Uterus (tissue), 4 donors: ENCODE results near the gene UBE2E1. TPM values are rescaled to one million over a fixed set of nuclear protein-coding genes. Genes with fewer than 3 reads are reported as not detected.
A peak's percentile ranks its signal among the peaks of the same experiment; 100 is the strongest.

Experiments
- DNase-seq, 2 donors: peaks; one replicate each; pipeline ENCODE4 v3.0.0-alpha.2; 2019 to 2020
- H3K27ac ChIP-seq, 2 donors: fragments of 200-600 bp; sonication (generic); 1 replicate in 1 of 2; 2 replicates in 1 of 2; pipeline ENCODE4 v1.5.1; 2016 to 2018
- H3K27me3 ChIP-seq, 2 donors: fragments of 200-600 bp; sonication (generic); one replicate each; pipeline ENCODE4 v1.5.1; 2018 to 2019; ENCODE audit warnings: control low read depth in 1 of 2
- H3K36me3 ChIP-seq, 2 donors: fragments of 200-600 bp; sonication (generic); one replicate each; pipeline ENCODE4 v1.5.1; 2019; ENCODE audit warnings: control low read depth in 1 of 2
- H3K4me1 ChIP-seq, 2 donors: fragments of 200-600 bp; sonication (generic); one replicate each; pipeline ENCODE4 v1.5.1; 2018 to 2019; ENCODE audit warnings: control low read depth in 1 of 2
- H3K4me3 ChIP-seq, 2 donors: fragments of 200-600 bp; sonication (generic); 1 replicate in 1 of 2; 2 replicates in 1 of 2; pipeline ENCODE4 v1.5.1; 2018 to 2019; ENCODE audit warnings: mild to moderate bottlenecking in 1 of 2
- H3K9me3 ChIP-seq, 2 donors: fragments of 200-600 bp; sonication (generic); one replicate each; pipeline ENCODE4 v1.5.1; 2019; ENCODE audit warnings: control low read depth in 1 of 2
- CTCF ChIP-seq, 4 experiments: fragments of 200-600 bp in 2 of 4; fragments of 450-650 bp in 2 of 4; sonication (generic) in 2 of 4; IDR thresholded peaks; one replicate each; pipeline ENCODE4 v1.5.1; 2016 to 2019; ENCODE audit warnings: antibody characterized with exemption in 4 of 4, mild to moderate bottlenecking in 2 of 4, moderate library complexity in 1 of 4
- POLR2A ChIP-seq, 2 donors: fragments of 450-650 bp; IDR thresholded peaks; one replicate each; pipeline ENCODE4 v1.6.1; 2016; ENCODE audit warnings: antibody characterized with exemption in 2 of 2, mild to moderate bottlenecking in 1 of 2, moderate library complexity in 1 of 2
- intact Hi-C: fragments of 100-400 bp; cut with DNase I; formaldehyde crosslinking; loops from one replicate; pipeline ENCODE4 v1.15.1; 2023; ENCODE audit warnings: low total_unique reads
- total RNA-seq, 4 donors: library from RNA; depleted of rRNA in 3 of 4; stranded (reverse); fragments of >200 nt in 3 of 4; gene quantifications; one replicate each; pipeline versions ENCODE4 v1.1.0 to v1.2.4, GENCODE V29; 2014 to 2023
- donor health status: DM: yes; HTN: yes; CAD: no.

UBE2E1 gene
- total RNA-seq, 4 donors from 2014 or later, result 67.9 to 158 (median 95.7) TPM

GRCh38 chr3:23781051-23781450 lies 24.7 kb upstream of the UBE2E1 start:
- no peaks in the 10 kb centered on the region for H3K27me3 ChIP-seq
- no peaks in the 10 kb centered on the region for H3K36me3 ChIP-seq
- no peak overlapping the region for H3K27ac ChIP-seq
- peaks cover 2 to 3% of the 10 kb centered on the region in 2 donors for H3K4me1 ChIP-seq
- no peak overlapping the region for H3K4me3 ChIP-seq
- no peak for DNase-seq
- no peaks in the 10 kb centered on the region for H3K9me3 ChIP-seq
- TF ChIP-seq CTCF (IDR thresholded peaks at IDR 0.05) (no peak), POLR2A (IDR thresholded peaks at IDR 0.05) (no peak)
- intact Hi-C loops, result no loop called here

GRCh38 chr3:23781871-23782270 lies 23.9 kb upstream of the UBE2E1 start:
- no peak overlapping the region for H3K27ac ChIP-seq
- H3K4me3 ChIP-seq, result no peak overlapping the region
- no peak for DNase-seq
- TF ChIP-seq POLR2A (IDR thresholded peaks at IDR 0.05) (no peak), CTCF (IDR thresholded peaks at IDR 0.05) (no peak)
- intact Hi-C loops, result no loop called here
- peaks cover 2 to 3% of the 10 kb centered on the region in 2 donors for H3K4me1 ChIP-seq
- H3K36me3 ChIP-seq, result no peaks in the 10 kb centered on the region
- no peaks in the 10 kb centered on the region for H3K27me3 ChIP-seq
- no peaks in the 10 kb centered on the region for H3K9me3 ChIP-seq

GRCh38 chr3:23785097-23785645 lies 20.6 kb upstream of the UBE2E1 start:
- peaks cover 2 to 3% of the 10 kb centered on the region in 2 donors for H3K4me1 ChIP-seq
- no peaks in the 10 kb centered on the region for H3K27me3 ChIP-seq
- TF ChIP-seq POLR2A (IDR thresholded peaks at IDR 0.05), result no peak
- TF ChIP-seq CTCF (IDR thresholded peaks at IDR 0.05), result no peak
- H3K9me3 ChIP-seq, result no peaks in the 10 kb centered on the region
- intact Hi-C loops, result no loop called here
- H3K4me3 ChIP-seq, result no peak overlapping the region
- DNase-seq, result no peak
- no peaks in the 10 kb centered on the region for H3K36me3 ChIP-seq
- H3K27ac ChIP-seq, result peak overlapping the region; percentile 32 to 41

GRCh38 chr3:23785882-23786281 lies 19.9 kb upstream of the UBE2E1 start:
- Histone ChIP-seq H3K27me3 (no peaks in the 10 kb centered on the region), H3K36me3 (no peaks in the 10 kb centered on the region), H3K4me1 (peaks cover 2 to 3% of the 10 kb centered on the region in 2 donors), H3K9me3 (no peaks in the 10 kb centered on the region), H3K4me3 (no peak overlapping the region), H3K27ac (peak overlapping the region in 1 of 2 donors; percentile 32)
- no peak for DNase-seq
- intact Hi-C loops, result no loop called here
- TF ChIP-seq POLR2A (IDR thresholded peaks at IDR 0.05) (no peak), CTCF (IDR thresholded peaks at IDR 0.05) (no peak)

GRCh38 chr3:23791678-23792077 lies 14.1 kb upstream of the UBE2E1 start:
- Histone ChIP-seq H3K9me3 (no peaks in the 10 kb centered on the region), H3K4me1 (no peaks in the 10 kb centered on the region), H3K27me3 (no peaks in the 10 kb centered on the region), H3K27ac (no peak overlapping the region), H3K36me3 (no peaks in the 10 kb centered on the region), H3K4me3 (no peak overlapping the region)
- no peak for DNase-seq
- TF ChIP-seq CTCF (IDR thresholded peaks at IDR 0.05), result no peak
- TF ChIP-seq POLR2A (IDR thresholded peaks at IDR 0.05), result no peak
- intact Hi-C loops, result no loop called here
